Heart left ventricle (tissue), 13 donors: ENCODE results near the gene LPCAT1.

ENCODE experiments used
- CTCF ChIP-seq, 12 donors: fragments of 200-600 bp; sonication (generic) in 4 of 12; IDR thresholded peaks; one replicate each; pipeline versions ENCODE4 v1.5.0 to v1.8.0; 2018 to 2022; ENCODE audit warnings: antibody characterized with exemption in 12 of 12, mild to moderate bottlenecking in 5 of 12
- POLR2A ChIP-seq, 2 donors: fragments of 450-650 bp; IDR thresholded peaks; one replicate each; pipeline ENCODE4 v1.6.1; 2017; ENCODE audit warnings: antibody characterized with exemption in 2 of 2, mild to moderate bottlenecking in 2 of 2, moderate library complexity in 2 of 2
- donor health status: ischemic (EF 13 %, LVEDD 7.1; RV severe dilation, severe dysfunction).
- donor health status: DM: no; HTN: yes; CAD: no.
- donor health status: DM: no; HTN: no; CAD: no.
- donor health status: ischemic (EF 25% LVEDD 6.9; RV normal size, moderate dysfunction).
- donor health status: ischemic (EF 25% LVEDD 5.7; RV mildly dilated, moderate dysfunction).
- donor health status: ischemic (EF 35%, LVEDD 5.7; RV mildly dilated, moderate dysfunction).
- donor health status: nonischemic (EF 11% LVEDD 7.7; RV severe dilation, severe dysfunction).
- donor health status: DM: yes; HTN: yes; CAD: no.
- donor health status: PGD.
- donor health status: ischemic (EF 29% LVEDD 5.4; RV normal size, mild dysfunction).
- donor health status: nonischemic (EF 23%, LVEDD 6.1; RV moderate dilation, normal function).

GRCh38 chr5:1431021-1431811 is 92.5 kb downstream of the LPCAT1 start:
- TF ChIP-seq CTCF (IDR thresholded peaks at IDR 0.05): no peak
- TF ChIP-seq POLR2A (IDR thresholded peaks at IDR 0.05): no peak
